CD14-positive monocyte (primary cell): Measurements from ENCODE around the gene KCNG2. TPM values are rescaled to one million over a fixed set of nuclear protein-coding genes. Genes with fewer than 3 reads are reported as not detected.

ENCODE experiments used
- DNase-seq, 3 donors: peaks; one replicate each; pipeline ENCODE4 v3.0.0-alpha.2; 2011 to 2022
- H2AFZ ChIP-seq: 2 replicates; pipeline ENCODE4 v1.6.0; 2012; ENCODE audit warnings: mild to moderate bottlenecking, low read depth, low read length, inconsistent platforms; ENCODE audit not compliant: insufficient read depth, poor library complexity, severe bottlenecking
- H3K27ac ChIP-seq, 2 donors: 1 replicate in 1 of 2; 2 replicates in 1 of 2; pipeline ENCODE4 v1.5.1; 2012 to 2013; ENCODE audit warnings: low read length in 2 of 2, control low read depth in 1 of 2, inconsistent platforms in 1 of 2, low read depth in 1 of 2, mild to moderate bottlenecking in 1 of 2
- H3K27me3 ChIP-seq, 2 donors: one replicate each; pipeline versions ENCODE4 v1.6.0 to v1.6.1; 2011 to 2013; ENCODE audit warnings: low read length in 2 of 2; ENCODE audit not compliant: control insufficient read depth in 2 of 2, insufficient read depth in 2 of 2
- H3K36me3 ChIP-seq, 2 donors: replicated peaks in 1 of 2; 1 replicate in 1 of 2; 2 replicates in 1 of 2; pipeline versions ENCODE4 v1.5.1 to v1.6.1; 2012 to 2013; ENCODE audit warnings: low read length in 2 of 2, control low read depth in 1 of 2, inconsistent platforms in 1 of 2, mild to moderate bottlenecking in 1 of 2; ENCODE audit not compliant: insufficient read depth in 2 of 2, control insufficient read depth in 1 of 2
- H3K4me1 ChIP-seq, 2 donors: 1 replicate in 1 of 2; 2 replicates in 1 of 2; pipeline versions ENCODE4 v1.5.1 to v1.6.1; 2012 to 2013; ENCODE audit warnings: low read length in 2 of 2, control low read depth in 1 of 2, inconsistent platforms in 1 of 2, mild to moderate bottlenecking in 1 of 2, moderate library complexity in 1 of 2; ENCODE audit not compliant: insufficient read depth in 2 of 2, control insufficient read depth in 1 of 2
- H3K4me2 ChIP-seq: replicated peaks from 2 replicates; pipeline ENCODE3; 2012; ENCODE audit warnings: low read length, moderate library complexity, mild to moderate bottlenecking; ENCODE audit not compliant: poor library complexity, severe bottlenecking; ENCODE audit errors: extremely low read depth
- H3K4me3 ChIP-seq, 3 experiments: fragments of 200-600 bp in 1 of 3; sonication (generic) in 1 of 3; replicated peaks in 1 of 3; 1 replicate in 2 of 3; 2 replicates in 1 of 3; pipeline ENCODE4 v1.5.1; 2011 to 2013; ENCODE audit warnings: low read length in 3 of 3, mild to moderate bottlenecking in 3 of 3, control low read depth in 2 of 3, low read depth in 2 of 3, inconsistent platforms in 1 of 3, moderate library complexity in 1 of 3
- H3K79me2 ChIP-seq: 2 replicates; pipeline ENCODE4 v1.6.0; 2012; ENCODE audit warnings: mild to moderate bottlenecking, control low read depth, inconsistent platforms, low read length, moderate library complexity; ENCODE audit not compliant: insufficient read depth
- H3K9ac ChIP-seq: 2 replicates; pipeline ENCODE4 v1.6.0; 2017; ENCODE audit warnings: low read length, mild to moderate bottlenecking; ENCODE audit not compliant: insufficient read depth, poor library complexity, severe bottlenecking
- H3K9me3 ChIP-seq, 2 donors: replicated peaks in 1 of 2; 1 replicate in 1 of 2; 2 replicates in 1 of 2; pipeline versions ENCODE4 v1.5.1 to v1.6.1; 2012 to 2013; ENCODE audit warnings: low read length in 2 of 2, control low read depth in 1 of 2; ENCODE audit not compliant: control insufficient read depth in 1 of 2, insufficient read depth in 1 of 2
- H4K20me1 ChIP-seq: 2 replicates; pipeline ENCODE4 v1.6.0; 2012; ENCODE audit warnings: mild to moderate bottlenecking, low read length, control low read depth, moderate library complexity; ENCODE audit not compliant: insufficient read depth
- H3K27ac Mint-ChIP-seq, 7 donors: one replicate each; pipeline ENCODE4 v1.8.0; 2020; ENCODE audit warnings: mild to moderate bottlenecking in 7 of 7, mixed read lengths in 7 of 7, moderate library complexity in 6 of 7, inconsistent platforms in 2 of 7
- H3K27me3 Mint-ChIP-seq, 3 donors: one replicate each; pipeline ENCODE4 v1.8.0; 2021 to 2022; ENCODE audit warnings: low read depth in 3 of 3, mild to moderate bottlenecking in 3 of 3, mixed read lengths in 3 of 3, moderate library complexity in 3 of 3, inconsistent platforms in 1 of 3
- H3K36me3 Mint-ChIP-seq, 2 donors: one replicate each; pipeline ENCODE4 v1.8.0; 2020; ENCODE audit warnings: mixed read lengths in 2 of 2, inconsistent platforms in 1 of 2, mild to moderate bottlenecking in 1 of 2
- H3K4me1 Mint-ChIP-seq: one replicate; pipeline ENCODE4 v1.8.0; 2020; ENCODE audit warnings: mild to moderate bottlenecking, mixed read lengths
- H3K4me3 Mint-ChIP-seq, 2 donors: one replicate each; pipeline ENCODE4 v1.8.0; 2020; ENCODE audit warnings: mild to moderate bottlenecking in 2 of 2, mixed read lengths in 2 of 2, moderate library complexity in 1 of 2
- H3K9me3 Mint-ChIP-seq, 7 donors: one replicate each; pipeline ENCODE4 v1.8.0; 2020 to 2022; ENCODE audit warnings: mixed read lengths in 7 of 7, mild to moderate bottlenecking in 6 of 7, moderate library complexity in 6 of 7, inconsistent platforms in 2 of 7
- CTCF ChIP-seq: fragments of 200-600 bp; IDR thresholded peaks from one replicate; pipeline ENCODE4 v1.8.0; 2022; ENCODE audit warnings: antibody characterized with exemption, mild to moderate bottlenecking
- WGBS: methylation state at CpG from one replicate; pipeline ENCODE4 v1.1.5; 2013; ENCODE audit warnings: missing lambda C conversion rate; ENCODE audit not compliant: insufficient coverage; 5-methylcytosine and 5-hydroxymethylcytosine counted together
- intact Hi-C, 2 donors: fragments of 100-400 bp; cut with micrococcal nuclease; formaldehyde crosslinking; loops; one replicate each; pipeline versions ENCODE4 v1.15.0 to v1.15.1; 2023
- polyA plus RNA-seq, 3 donors: library from polyadenylated mRNA; depleted of rRNA in 1 of 3; unstranded in 2 of 3; stranded (reverse) in 1 of 3; fragments of 300-500 nt in 2 of 3; fragments of >200 nt in 1 of 3; fragmentation: Illumina TruSeq in 2 of 3; gene quantifications; 1 replicate in 2 of 3; 2 replicates in 1 of 3; pipeline ENCODE4 v1.2.3, GENCODE V29; 2012 to 2021

Gene KCNG2
- polyA plus RNA-seq, 3 donors: 0.04 TPM; not detected in 2

GRCh38 chr18:79868168-79868784, 70.5 kb downstream of the KCNG2 start:
- no peak for TF ChIP-seq CTCF
- H3K27me3 ChIP-seq: no peaks in the 10 kb centered on the region
- peaks cover 2 to 31% of the 10 kb centered on the region in 2 donors for H3K9me3 ChIP-seq
- H3K79me2 ChIP-seq: no peaks in the 10 kb centered on the region
- DNase-seq: no peak
- WGBS: 98% methylated on average over 18 of the region's 29 CpGs
- H2AFZ ChIP-seq: no peak overlapping the region
- H4K20me1 ChIP-seq: no peaks in the 10 kb centered on the region
- H3K27ac ChIP-seq: no peak overlapping the region
- no peaks in the 10 kb centered on the region for H3K36me3 ChIP-seq
- H3K36me3 Mint-ChIP-seq: no peaks in the 10 kb centered on the region
- no peak overlapping the region for H3K27ac Mint-ChIP-seq
- H3K4me1 ChIP-seq: no peaks in the 10 kb centered on the region
- peaks cover 0 to 3% (median 2%) of the 10 kb centered on the region in 3 donors for H3K27me3 Mint-ChIP-seq
- peaks cover 5 to 19% (median 15%) of the 10 kb centered on the region in 7 donors for H3K9me3 Mint-ChIP-seq
- H3K4me3 Mint-ChIP-seq: no peak overlapping the region
- no peak overlapping the region for H3K4me3 ChIP-seq
- H3K4me2 ChIP-seq: no peak overlapping the region
- peaks cover 4% of the 10 kb centered on the region for H3K4me1 Mint-ChIP-seq
- no peak overlapping the region for H3K9ac ChIP-seq
- intact Hi-C loops: no loop called here

DNA sequence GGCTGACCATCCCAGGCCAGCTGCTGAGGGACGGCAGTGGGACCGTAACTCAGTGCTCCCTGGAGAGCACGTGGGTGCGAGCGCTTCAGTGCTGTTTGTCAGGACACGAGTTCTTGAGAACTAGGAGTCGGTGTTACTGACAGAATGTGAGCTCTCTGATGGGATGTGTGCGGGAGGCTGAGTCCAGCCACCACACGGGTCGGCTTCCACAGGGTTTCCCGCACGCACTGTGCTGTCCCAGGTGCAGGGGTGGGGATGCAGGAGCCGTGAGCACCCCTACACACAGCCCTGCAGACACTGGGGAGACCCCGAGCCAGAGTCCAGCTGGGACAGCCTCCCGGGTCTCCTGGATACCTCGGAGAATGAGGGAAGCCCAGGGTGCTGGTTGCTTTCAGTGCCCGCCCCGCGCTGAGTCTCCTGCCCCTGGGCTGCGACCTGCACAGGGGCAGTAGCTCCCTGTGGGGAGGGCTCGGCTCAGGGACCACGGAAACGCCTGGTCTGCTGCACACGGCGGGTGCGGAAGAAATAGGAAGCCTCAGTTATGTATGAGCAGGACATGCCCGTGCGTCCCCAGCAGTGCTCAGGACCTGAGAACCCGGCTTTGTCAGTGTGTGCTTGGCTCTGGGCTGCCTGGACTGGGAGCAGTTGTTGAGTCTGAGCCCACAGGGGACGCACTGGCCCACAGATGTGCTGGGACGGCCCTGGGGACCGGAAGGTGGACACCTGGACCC, 71.2 kb downstream of the KCNG2 start:
- WGBS: 97% methylated on average over 30 of the region's 32 CpGs
- no peak overlapping the region for H3K4me3 Mint-ChIP-seq
- intact Hi-C loops: no loop called here

More for the DNA sequence above, 71.2 kb downstream of the KCNG2 start:
- peaks cover 0 to 3% (median 3%) of the 10 kb centered on the region in 3 donors for H3K27me3 Mint-ChIP-seq
- Histone ChIP-seq H3K27ac (no peak overlapping the region), H4K20me1 (no peaks in the 10 kb centered on the region), H3K4me2 (no peak overlapping the region), H3K79me2 (no peaks in the 10 kb centered on the region), H3K4me3 (no peak overlapping the region), H3K9me3 (peaks cover 0 to 29% of the 10 kb centered on the region in 2 donors), H2AFZ (no peak overlapping the region), H3K27me3 (no peaks in the 10 kb centered on the region), H3K36me3 (no peaks in the 10 kb centered on the region), H3K4me1 (no peaks in the 10 kb centered on the region), H3K9ac (no peak overlapping the region)
- H3K27ac Mint-ChIP-seq: peak overlapping the region in 1 of 7 donors; percentile 64
- TF ChIP-seq CTCF: no peak
- H3K9me3 Mint-ChIP-seq: peaks cover 3 to 19% (median 14%) of the 10 kb centered on the region in 7 donors
- H3K36me3 Mint-ChIP-seq: no peaks in the 10 kb centered on the region
- no peak for DNase-seq
- peaks cover 4% of the 10 kb centered on the region for H3K4me1 Mint-ChIP-seq
